ENCODE results near the gene PPP1R9A. TPM values are rescaled to one million over a fixed set of nuclear protein-coding genes. Genes with fewer than 3 reads are reported as not detected.

The PPP1R9A gene
- total RNA-seq, 2 donors from 2014 or later, result 17.7 to 20.2 TPM

DNA sequence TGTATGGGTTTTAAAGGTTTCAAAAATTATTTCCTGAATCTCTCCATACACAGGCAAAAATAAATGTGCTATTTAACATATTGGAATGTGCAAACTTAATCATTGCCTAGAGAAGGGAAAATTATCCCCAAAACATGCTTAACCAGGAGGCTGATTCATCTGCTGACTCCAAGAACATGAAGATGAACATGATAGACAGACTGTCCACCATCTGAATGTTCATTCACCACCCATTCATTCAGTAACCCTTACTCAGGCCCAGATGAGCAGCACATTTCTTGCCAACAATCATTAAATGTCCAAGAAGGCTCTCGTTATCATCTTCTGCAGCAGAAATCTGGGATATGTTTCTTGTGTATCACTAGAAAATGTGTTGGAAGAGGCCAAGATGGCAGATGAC is 110.6 kb downstream of the PPP1R9A start:
- H3K9ac ChIP-seq (ENCODE audit: low read depth in 2 of 2, low read length in 2 of 2), result no peak overlapping the region
- H3K9me3 ChIP-seq, result no peaks in the 10 kb centered on the region
- intact Hi-C loops (cut with DNase I), result no loop called here
- no peaks in the 10 kb centered on the region for H3K27me3 ChIP-seq
- DNase-seq, result no peak
- H3K27ac ChIP-seq, result no peak overlapping the region
- no peaks in the 10 kb centered on the region for H3K36me3 ChIP-seq
- H3K4me1 ChIP-seq, result no peaks in the 10 kb centered on the region
- TF ChIP-seq, protein P1, sequence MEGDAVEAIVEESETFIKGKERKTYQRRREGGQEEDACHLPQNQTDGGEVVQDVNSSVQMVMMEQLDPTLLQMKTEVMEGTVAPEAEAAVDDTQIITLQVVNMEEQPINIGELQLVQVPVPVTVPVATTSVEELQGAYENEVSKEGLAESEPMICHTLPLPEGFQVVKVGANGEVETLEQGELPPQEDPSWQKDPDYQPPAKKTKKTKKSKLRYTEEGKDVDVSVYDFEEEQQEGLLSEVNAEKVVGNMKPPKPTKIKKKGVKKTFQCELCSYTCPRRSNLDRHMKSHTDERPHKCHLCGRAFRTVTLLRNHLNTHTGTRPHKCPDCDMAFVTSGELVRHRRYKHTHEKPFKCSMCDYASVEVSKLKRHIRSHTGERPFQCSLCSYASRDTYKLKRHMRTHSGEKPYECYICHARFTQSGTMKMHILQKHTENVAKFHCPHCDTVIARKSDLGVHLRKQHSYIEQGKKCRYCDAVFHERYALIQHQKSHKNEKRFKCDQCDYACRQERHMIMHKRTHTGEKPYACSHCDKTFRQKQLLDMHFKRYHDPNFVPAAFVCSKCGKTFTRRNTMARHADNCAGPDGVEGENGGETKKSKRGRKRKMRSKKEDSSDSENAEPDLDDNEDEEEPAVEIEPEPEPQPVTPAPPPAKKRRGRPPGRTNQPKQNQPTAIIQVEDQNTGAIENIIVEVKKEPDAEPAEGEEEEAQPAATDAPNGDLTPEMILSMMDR (IDR thresholded peaks at IDR 0.05), result no peak
- no peak overlapping the region for H3K4me3 ChIP-seq

DNA sequence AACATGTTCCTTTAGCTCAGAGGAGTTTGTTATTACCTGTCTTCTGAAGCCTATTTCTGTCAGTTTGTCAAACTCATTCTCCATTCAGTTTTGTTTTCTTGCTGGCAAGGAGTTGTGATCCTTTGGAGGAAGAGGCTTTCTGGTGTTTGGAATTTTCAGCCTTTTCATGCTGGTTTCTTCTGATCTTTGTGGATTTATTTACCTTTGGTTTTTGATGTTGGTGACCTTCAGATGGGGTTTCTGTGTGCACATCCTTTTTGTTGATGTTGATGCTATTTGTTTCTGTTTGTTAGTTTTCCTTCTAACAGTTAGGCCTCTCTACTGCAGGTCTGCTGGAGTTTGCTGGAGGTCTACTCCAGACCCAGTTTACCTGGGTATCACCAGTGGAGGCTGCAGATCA is 118.6 kb downstream of the PPP1R9A start:
- H3K4me3 ChIP-seq, result no peak overlapping the region
- H3K27ac ChIP-seq, result no peak overlapping the region
- no peaks in the 10 kb centered on the region for H3K27me3 ChIP-seq
- no peaks in the 10 kb centered on the region for H3K9me3 ChIP-seq
- no peaks in the 10 kb centered on the region for H3K36me3 ChIP-seq
- no peak for DNase-seq
- intact Hi-C loops (cut with DNase I), result no loop called here
- TF ChIP-seq, protein P1 (IDR thresholded peaks at IDR 0.05), result no peak
- H3K9ac ChIP-seq (ENCODE audit: low read depth in 2 of 2, low read length in 2 of 2), result no peak overlapping the region
- H3K4me1 ChIP-seq, result no peaks in the 10 kb centered on the region

DNA sequence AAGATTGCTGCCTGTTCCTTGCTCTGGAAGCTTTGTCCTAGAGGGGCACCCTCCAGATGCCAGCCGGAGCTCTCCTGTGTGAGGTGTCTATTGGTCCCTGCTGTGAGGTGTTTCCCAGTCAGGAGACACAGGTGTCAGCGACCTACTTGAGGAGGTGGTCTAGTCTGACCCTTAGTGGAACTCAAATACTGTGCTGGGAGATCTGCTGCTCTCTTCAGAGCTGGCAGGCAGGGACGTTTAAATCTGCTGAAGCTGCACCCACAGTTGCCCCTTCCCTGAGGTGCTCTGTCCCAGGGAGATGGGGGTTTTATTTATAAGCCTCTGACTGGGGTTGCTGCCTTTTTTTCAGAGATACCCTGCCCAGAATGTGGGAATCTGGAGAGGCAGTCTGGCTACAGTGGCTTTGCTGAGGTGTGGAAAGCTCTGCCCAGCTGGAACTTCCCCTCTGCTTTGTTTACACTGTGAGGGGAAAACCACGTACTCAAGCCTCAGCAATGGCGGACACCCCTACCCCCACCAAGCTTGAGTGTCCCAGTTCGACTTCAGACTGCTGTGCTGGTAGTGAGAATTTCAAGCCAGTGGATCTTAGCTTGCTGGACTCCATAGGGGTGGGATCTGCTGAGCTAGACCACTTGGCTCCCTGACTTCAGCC is 119.2 kb downstream of the PPP1R9A start:
- no peaks in the 10 kb centered on the region for H3K4me1 ChIP-seq
- no peak overlapping the region for H3K4me3 ChIP-seq
- intact Hi-C loops (cut with DNase I), result no loop called here
- TF ChIP-seq, protein P1 (IDR thresholded peaks at IDR 0.05), result no peak
- no peaks in the 10 kb centered on the region for H3K27me3 ChIP-seq
- H3K27ac ChIP-seq, result no peak overlapping the region
- no peak for DNase-seq
- H3K9me3 ChIP-seq, result no peaks in the 10 kb centered on the region
- H3K36me3 ChIP-seq, result no peaks in the 10 kb centered on the region
- H3K9ac ChIP-seq (ENCODE audit: low read depth in 2 of 2, low read length in 2 of 2), result no peak overlapping the region

DNA sequence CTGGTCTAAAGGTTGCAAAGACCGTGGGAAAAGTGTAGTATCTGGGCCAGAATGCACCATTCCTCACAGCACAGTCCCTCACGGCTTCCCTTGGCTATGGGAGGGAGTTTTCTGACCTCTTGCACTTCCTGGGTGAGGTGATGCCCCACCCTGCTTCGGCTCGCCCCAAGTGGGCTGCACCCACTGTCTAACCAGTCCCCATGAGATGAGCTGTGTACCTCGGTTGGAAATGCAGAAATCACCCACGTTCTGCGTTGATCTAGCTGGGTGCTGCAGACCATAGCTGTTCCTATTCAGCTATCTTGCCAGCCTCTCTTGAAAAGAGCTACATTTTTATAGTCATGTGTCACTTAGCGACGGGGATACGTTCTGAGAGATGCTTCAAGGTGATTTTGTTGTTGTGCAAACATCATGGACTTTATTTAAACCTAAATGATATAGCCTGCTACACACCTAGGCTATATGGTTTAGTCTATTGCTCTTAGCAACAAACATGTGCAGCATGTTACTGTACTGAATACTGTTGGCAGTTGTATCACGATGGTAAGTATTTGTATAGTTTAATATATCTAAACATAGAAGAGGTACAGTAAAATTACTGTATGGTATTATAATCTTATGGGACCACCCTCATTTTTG is 120.0 kb downstream of the PPP1R9A start:
- Histone ChIP-seq H3K4me3 (no peak overlapping the region), H3K36me3 (no peaks in the 10 kb centered on the region), H3K27ac (no peak overlapping the region), H3K9ac (ENCODE audit: low read depth in 2 of 2, low read length in 2 of 2) (no peak overlapping the region), H3K4me1 (no peaks in the 10 kb centered on the region), H3K27me3 (no peaks in the 10 kb centered on the region), H3K9me3 (no peaks in the 10 kb centered on the region)
- DNase-seq, result peak; percentile 49
- TF ChIP-seq, protein P1 (IDR thresholded peaks at IDR 0.05), result no peak
- intact Hi-C loops (cut with DNase I), result no loop called here

DNA sequence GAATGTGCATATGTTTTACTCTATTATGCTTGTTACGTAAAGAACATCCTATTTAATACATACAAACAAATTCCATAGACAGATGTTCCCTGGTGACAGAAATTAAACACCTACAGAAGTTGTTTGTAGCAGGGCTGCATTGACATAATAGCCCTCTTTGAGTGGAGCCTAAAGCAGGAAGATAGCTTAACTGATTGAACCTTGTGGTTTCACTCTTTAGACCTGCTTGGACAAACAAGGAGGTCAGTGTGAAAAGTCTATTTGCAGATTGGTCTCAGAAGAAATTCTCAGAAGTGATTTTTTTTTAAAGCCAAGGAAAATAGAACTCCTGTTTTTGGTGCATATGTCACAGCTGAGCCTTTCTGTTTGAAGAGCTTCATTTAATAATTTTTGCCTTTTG is 121.3 kb downstream of the PPP1R9A start:
- DNase-seq, result no peak
- no peaks in the 10 kb centered on the region for H3K4me1 ChIP-seq
- no peak overlapping the region for H3K9ac ChIP-seq (ENCODE audit: low read depth in 2 of 2, low read length in 2 of 2)
- H3K9me3 ChIP-seq, result no peaks in the 10 kb centered on the region
- H3K36me3 ChIP-seq, result no peaks in the 10 kb centered on the region
- no peak overlapping the region for H3K27ac ChIP-seq
- no peaks in the 10 kb centered on the region for H3K27me3 ChIP-seq
- TF ChIP-seq, protein P1 (IDR thresholded peaks at IDR 0.05), result no peak
- H3K4me3 ChIP-seq, result no peak overlapping the region
- intact Hi-C loops (cut with DNase I), result no loop called here

All from colonic mucosa (tissue), 4 donors.